GM21619 (cell line): ENCODE results near the gene SETD4.

ENCODE experiments used
- ATAC-seq: cut with Tn5 transposase; IDR thresholded peaks from one replicate; pipeline ENCODE4 v1.9.1; 2021; ENCODE audit not compliant: unreplicated experiment

SETD4 gene

GRCh38 chr21:36010801-36011200, 49.5 kb downstream of the SETD4 start:
- no peak for ATAC-seq

GRCh38 chr21:36008505-36008904, 51.8 kb downstream of the SETD4 start:
- no peak for ATAC-seq

- ATAC-seq = no peak
Measured at GRCh38 chr21:36005879-36006400, 54.4 kb downstream of the SETD4 start.

- ATAC-seq = no peak
Measured at GRCh38 chr21:36005018-36005417, 55.3 kb downstream of the SETD4 start.

GRCh38 chr21:36004441-36004840, 55.9 kb downstream of the SETD4 start:
- ATAC-seq = no peak

GRCh38 chr21:36003776-36004175, 56.5 kb downstream of the SETD4 start:
- ATAC-seq = no peak

GRCh38 chr21:35996217-35996616, 64.1 kb downstream of the SETD4 start:
- ATAC-seq = no peak

- no peak for ATAC-seq
Measured at GRCh38 chr21:35995522-35996088, 64.7 kb downstream of the SETD4 start.

GRCh38 chr21:35994613-35995012, 65.7 kb downstream of the SETD4 start:
- no peak for ATAC-seq

GRCh38 chr21:35993875-35994490, 66.3 kb downstream of the SETD4 start:
- no peak for ATAC-seq

GRCh38 chr21:35991131-35991530, 69.2 kb downstream of the SETD4 start:
- no peak for ATAC-seq

GRCh38 chr21:35990609-35991008, 69.7 kb downstream of the SETD4 start:
- ATAC-seq = no peak

GRCh38 chr21:35989138-35989735, 71.1 kb downstream of the SETD4 start:
- no peak for ATAC-seq

GRCh38 chr21:35988416-35989137, 71.7 kb downstream of the SETD4 start:
- ATAC-seq = no peak

GRCh38 chr21:35987475-35987874, 72.9 kb downstream of the SETD4 start:
- ATAC-seq = no peak

GRCh38 chr21:35984654-35985361, 75.5 kb downstream of the SETD4 start:
- ATAC-seq = no peak
